HEK293T (cell line): Measurements from ENCODE around the gene ZHX3.

Experiments used
- CTCF ChIA-PET: fragments of 350-600 bp; formaldehyde crosslinking; extraction: SDS; loops from one replicate; lab custom pipeline; 2021; ENCODE audit warnings: antibody characterized with exemption, inconsistent platforms; lab: Yijun Ruan, JAX
- POLR2A ChIA-PET: fragments of 350-600 bp; formaldehyde crosslinking; extraction: SDS; loops from one replicate; lab custom pipeline; 2020; ENCODE audit warnings: antibody characterized with exemption, inconsistent platforms; lab: Yijun Ruan, JAX
- DNase-seq: peaks from one replicate; pipeline ENCODE4 v3.0.0; 2012; ENCODE audit warnings: mixed read lengths; ENCODE audit errors: extremely low spot score
- ARNT ChIP-seq: fragments of 450-650 bp; IDR thresholded peaks from 2 replicates; pipeline ENCODE4 v1.6.1; 2017; ENCODE audit warnings: mild to moderate bottlenecking
- BHLHE40 ChIP-seq: fragments of 450-650 bp; IDR thresholded peaks from 2 replicates; pipeline ENCODE4 v1.6.1; 2016; ENCODE audit warnings: mild to moderate bottlenecking, moderate library complexity, borderline replicate concordance
- CTBP1 ChIP-seq: fragments of 450-650 bp; IDR thresholded peaks from 2 replicates; pipeline ENCODE4 v1.6.1; 2016; ENCODE audit warnings: borderline replicate concordance
- ELF4 ChIP-seq: fragments of 450-650 bp; IDR thresholded peaks from 2 replicates; pipeline ENCODE4 v1.6.1; 2017; ENCODE audit warnings: antibody characterized with exemption
- FOXA1 ChIP-seq: fragments of 450-650 bp; IDR thresholded peaks from 2 replicates; pipeline ENCODE4 v1.6.1; 2016; ENCODE audit warnings: mild to moderate bottlenecking
- FOXK2 ChIP-seq: fragments of 450-650 bp; IDR thresholded peaks from 2 replicates; pipeline ENCODE4 v1.6.1; 2016; ENCODE audit warnings: mild to moderate bottlenecking
- FOXM1 ChIP-seq: fragments of 450-650 bp; IDR thresholded peaks from 2 replicates; pipeline ENCODE4 v1.6.1; 2017; ENCODE audit warnings: mild to moderate bottlenecking, borderline replicate concordance
- HDGF ChIP-seq: fragments of 450-650 bp; IDR thresholded peaks from 2 replicates; pipeline ENCODE4 v1.6.1; 2017; ENCODE audit warnings: antibody characterized with exemption, borderline replicate concordance
- L3MBTL2 ChIP-seq: fragments of 450-650 bp; conservative IDR thresholded peaks from 2 replicates; pipeline ENCODE4 v1.6.1; 2016; ENCODE audit warnings: mild to moderate bottlenecking
- LEF1 ChIP-seq: fragments of 450-650 bp; IDR thresholded peaks from 2 replicates; pipeline ENCODE4 v1.6.1; 2017; ENCODE audit warnings: mild to moderate bottlenecking, borderline replicate concordance
- NFRKB ChIP-seq: fragments of 450-650 bp; IDR thresholded peaks from 2 replicates; pipeline ENCODE4 v1.6.1; 2016; ENCODE audit warnings: mild to moderate bottlenecking, moderate library complexity
- SP1 ChIP-seq: fragments of 450-650 bp; IDR thresholded peaks from 2 replicates; pipeline ENCODE4 v1.6.1; 2017
- SUZ12 ChIP-seq: fragments of 450-650 bp; IDR thresholded peaks from 2 replicates; pipeline ENCODE4 v1.6.1; 2016; ENCODE audit warnings: mild to moderate bottlenecking
- TARDBP ChIP-seq: fragments of 450-650 bp; IDR thresholded peaks from 2 replicates; pipeline ENCODE4 v1.6.1; 2016
- ZNF384 ChIP-seq: fragments of 450-650 bp; IDR thresholded peaks from 2 replicates; pipeline ENCODE4 v1.6.1; 2016
- TF ChIP-seq, protein P1 (sequence below): fragments of 450-650 bp; IDR thresholded peaks from 2 replicates; pipeline ENCODE4 v1.6.1; 2016

ZHX3 gene

DNA sequence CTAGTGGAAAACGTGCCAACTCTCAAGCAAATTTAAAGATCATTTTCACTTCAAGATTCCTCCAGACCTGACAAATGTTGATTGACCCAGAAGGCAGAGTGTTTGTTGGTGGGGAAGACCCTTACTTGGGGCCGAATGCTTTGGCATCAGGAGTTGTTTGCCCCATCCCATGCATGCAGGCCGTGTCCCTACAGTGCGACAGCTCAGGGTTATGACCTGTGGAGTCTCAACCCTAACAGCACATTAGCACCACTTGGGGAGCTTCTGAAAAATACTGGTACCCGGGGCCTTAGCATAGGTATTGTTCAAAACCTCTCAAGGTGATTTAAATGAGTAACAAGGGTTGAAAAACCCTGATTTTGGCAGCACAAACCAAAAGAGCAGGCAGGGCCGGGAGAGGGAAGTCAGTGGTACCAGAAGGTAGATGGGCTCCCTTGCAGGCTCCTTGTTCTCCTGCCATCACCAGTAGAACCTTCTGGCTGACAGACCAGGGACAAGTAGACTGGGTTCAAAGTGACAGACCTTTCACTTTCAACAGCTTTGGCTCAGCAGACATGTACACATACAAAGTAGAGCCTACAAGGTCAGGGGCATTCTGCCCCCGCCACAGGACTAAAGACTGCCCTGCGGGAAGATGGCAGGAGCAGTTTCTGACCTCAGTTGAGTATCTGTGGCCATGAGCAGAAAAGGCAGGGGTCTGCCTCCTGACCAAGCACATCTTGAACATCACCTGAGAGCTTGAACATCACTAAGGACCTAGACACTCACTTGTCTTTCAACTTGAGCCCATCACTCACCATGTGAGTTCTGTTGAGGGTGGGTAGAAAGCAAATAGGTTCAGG is 140.6 kb downstream of the ZHX3 start:
- ChIA-PET POLR2A (no interaction called here), CTCF (interaction anchor here (0.6 kb wide), 1 partner anchor 163 kb away, joined by 3 read pairs; no protein-coding TSS in a partner anchor)
- no peak for DNase-seq
- TF ChIP-seq FOXM1 (no peak), SUZ12 (no peak), NFRKB (no peak), BHLHE40 (no peak), FOXK2 (no peak), ELF4 (no peak), L3MBTL2 (no peak), ZNF384 (no peak), FOXA1 (no peak), TARDBP (no peak), ARNT (no peak)
- TF ChIP-seq, protein P1, sequence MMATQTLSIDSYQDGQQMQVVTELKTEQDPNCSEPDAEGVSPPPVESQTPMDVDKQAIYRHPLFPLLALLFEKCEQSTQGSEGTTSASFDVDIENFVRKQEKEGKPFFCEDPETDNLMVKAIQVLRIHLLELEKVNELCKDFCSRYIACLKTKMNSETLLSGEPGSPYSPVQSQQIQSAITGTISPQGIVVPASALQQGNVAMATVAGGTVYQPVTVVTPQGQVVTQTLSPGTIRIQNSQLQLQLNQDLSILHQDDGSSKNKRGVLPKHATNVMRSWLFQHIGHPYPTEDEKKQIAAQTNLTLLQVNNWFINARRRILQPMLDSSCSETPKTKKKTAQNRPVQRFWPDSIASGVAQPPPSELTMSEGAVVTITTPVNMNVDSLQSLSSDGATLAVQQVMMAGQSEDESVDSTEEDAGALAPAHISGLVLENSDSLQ = no peak

GRCh38 chr20:41175727-41176330 is 141.7 kb downstream of the ZHX3 start:
- TF ChIP-seq FOXA1 (no peak), CTBP1 (no peak), TARDBP (no peak), FOXK2 (no peak), ARNT (no peak), L3MBTL2 (no peak), NFRKB (no peak), SUZ12 (no peak), ELF4 (no peak), ZNF384 (no peak)
- POLR2A ChIA-PET = no interaction called here
- CTCF ChIA-PET = no interaction called here
- DNase-seq = no peak

DNA sequence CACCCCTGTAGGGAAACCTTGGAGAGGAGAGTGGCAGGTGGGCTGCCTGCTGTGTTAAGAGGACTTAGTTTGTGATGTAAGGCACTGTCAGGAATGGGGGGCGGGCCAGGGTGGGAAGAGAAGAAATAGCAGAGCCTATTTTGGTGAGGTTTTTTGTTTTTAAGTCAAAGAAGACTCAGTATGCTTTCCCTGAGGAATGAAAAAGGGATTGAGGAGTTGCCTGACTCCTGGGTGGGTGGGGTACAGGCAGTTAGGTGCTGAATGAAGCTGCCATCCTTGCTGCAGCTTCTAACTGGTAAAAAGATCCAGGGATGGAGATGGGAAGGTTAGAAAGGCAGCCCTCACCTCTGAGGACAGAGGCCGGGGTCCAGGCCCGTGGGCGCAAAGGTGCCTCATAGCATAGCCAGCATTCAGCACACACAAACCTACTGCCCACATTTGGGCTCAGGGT is 142.3 kb downstream of the ZHX3 start:
- ChIA-PET CTCF (no interaction called here), POLR2A (no interaction called here)
- no peak for DNase-seq
- no peak for TF ChIP-seq ELF4
- no peak for TF ChIP-seq LEF1

GRCh38 chr20:41174782-41175181 is 142.7 kb downstream of the ZHX3 start:
- TF ChIP-seq TARDBP (no peak), SUZ12 (no peak), CTBP1 (no peak), FOXA1 (no peak), NFRKB (no peak), SP1 (no peak), FOXM1 (no peak), BHLHE40 (no peak), FOXK2 (no peak), L3MBTL2 (no peak), LEF1 (no peak), ARNT (no peak), HDGF (no peak), ZNF384 (no peak)
- TF ChIP-seq, protein P1 = no peak
- ChIA-PET CTCF (no interaction called here), POLR2A (no interaction called here)
- no peak for DNase-seq

- DNase-seq = no peak
- POLR2A ChIA-PET = no interaction called here
- TF ChIP-seq ZNF384 (no peak), HDGF (no peak), FOXM1 (no peak), LEF1 (no peak), TARDBP (no peak), SP1 (no peak), BHLHE40 (no peak), ELF4 (no peak), L3MBTL2 (no peak)
- CTCF ChIA-PET = no interaction called here
Observed at GRCh38 chr20:41174373-41174772, 143.2 kb downstream of the ZHX3 start.

- TF ChIP-seq CTBP1 (no peak), BHLHE40 (no peak), SP1 (no peak), ZNF384 (no peak), FOXK2 (no peak), ELF4 (no peak), FOXA1 (no peak), NFRKB (no peak), ARNT (no peak), TARDBP (no peak), L3MBTL2 (no peak), SUZ12 (no peak), HDGF (no peak), FOXM1 (no peak)
- TF ChIP-seq, protein P1 = no peak
- CTCF ChIA-PET = interaction anchor here (1.2 to 2.5 kb wide), 5 partner anchors 40 to 167 kb away, joined by 3 to 23 read pairs (median 7); partner anchors contain the start of gene LPIN3
- DNase-seq = no peak
- POLR2A ChIA-PET = no interaction called here
Observed at GRCh38 chr20:41173791-41174341, 143.7 kb downstream of the ZHX3 start.
